Measurements from ENCODE around the gene CNST.
"Not testable (repeated sequence)": the region's sequence is repeated elsewhere in the genome, so short reads cannot be mapped to it uniquely, and the experiment has no call there.

The CNST gene

GRCh38 chr1:246587032-246587431 lies 20.8 kb downstream of the CNST start:
- H3K9me3 ChIP-seq (ENCODE audit: insufficient read depth, low read length), result no peaks in the 10 kb centered on the region
- DNase-seq (ENCODE audit: low read depth, low spot score), result no peak
- no peak for TF ChIP-seq SUZ12 (IDR thresholded peaks at IDR 0.05; ENCODE audit: extremely low read depth, insufficient read depth, insufficient read length)
- TF ChIP-seq ZNF274 (IDR thresholded peaks at IDR 0.05; ENCODE audit: low read depth, low read length), result no peak
- H3K4me1 ChIP-seq (ENCODE audit: insufficient read depth, insufficient read length), result no peaks in the 10 kb centered on the region
- H3K9ac ChIP-seq (ENCODE audit: insufficient read length, low read depth), result no peak overlapping the region
- no peak overlapping the region for H3K4me3 ChIP-seq (ENCODE audit: insufficient read length, low read depth)
- no peaks in the 10 kb centered on the region for H3K27me3 ChIP-seq (ENCODE audit: insufficient read depth, insufficient read length)
- H3K36me3 ChIP-seq (ENCODE audit: insufficient read depth, insufficient read length, low read length), result peaks cover 12% of the 10 kb centered on the region

- TF ChIP-seq YY1 (IDR thresholded peaks at IDR 0.05; ENCODE audit: insufficient read depth, insufficient read length) (no peak), SUZ12 (IDR thresholded peaks at IDR 0.05; ENCODE audit: extremely low read depth, insufficient read depth, insufficient read length) (no peak), ZNF274 (IDR thresholded peaks at IDR 0.05; ENCODE audit: low read depth, low read length) (no peak)
- Histone ChIP-seq H3K9ac (ENCODE audit: insufficient read length, low read depth) (no peak overlapping the region), H3K36me3 (ENCODE audit: insufficient read depth, insufficient read length, low read length) (peaks cover 18% of the 10 kb centered on the region), H3K27me3 (ENCODE audit: insufficient read depth, insufficient read length) (no peaks in the 10 kb centered on the region), H3K4me3 (ENCODE audit: insufficient read length, low read depth) (no peak overlapping the region), H3K9me3 (ENCODE audit: insufficient read depth, low read length) (no peaks in the 10 kb centered on the region), H3K4me1 (ENCODE audit: insufficient read depth, insufficient read length) (no peaks in the 10 kb centered on the region)
- no peak for DNase-seq (ENCODE audit: low read depth, low spot score)
Measured at GRCh38 chr1:246587606-246588005, 21.4 kb downstream of the CNST start.

DNA sequence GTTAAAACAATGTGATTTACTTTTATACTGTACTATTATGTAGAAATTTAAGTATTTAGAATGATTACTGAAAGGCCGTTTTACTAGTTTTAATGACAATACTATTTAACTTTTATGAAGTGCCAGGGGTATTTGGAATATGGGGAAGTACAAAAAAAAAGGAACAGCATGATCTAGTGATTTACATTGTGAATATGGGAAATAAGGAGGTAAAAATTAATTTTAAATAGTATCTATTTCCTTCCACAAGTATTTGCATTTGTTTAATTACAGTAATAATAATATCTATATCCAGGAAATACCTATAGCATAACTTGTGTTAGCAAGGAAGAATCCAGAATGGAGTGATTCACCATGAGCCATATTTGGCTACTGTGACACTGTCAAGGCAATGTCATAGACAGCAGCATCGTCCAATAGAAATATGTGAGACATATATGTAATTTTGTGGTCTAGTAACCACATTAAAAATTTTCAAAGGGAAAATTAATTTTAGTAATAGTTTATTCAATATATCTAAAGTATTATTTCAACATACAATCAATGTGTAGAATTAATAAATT lies 22.0 kb downstream of the CNST start:
- Histone ChIP-seq H3K4me3 (ENCODE audit: insufficient read length, low read depth) (no peak overlapping the region), H3K9ac (ENCODE audit: insufficient read length, low read depth) (no peak overlapping the region), H3K4me1 (ENCODE audit: insufficient read depth, insufficient read length) (no peaks in the 10 kb centered on the region), H3K27me3 (ENCODE audit: insufficient read depth, insufficient read length) (no peaks in the 10 kb centered on the region), H3K9me3 (ENCODE audit: insufficient read depth, low read length) (no peaks in the 10 kb centered on the region), H3K36me3 (ENCODE audit: insufficient read depth, insufficient read length, low read length) (peaks cover 22% of the 10 kb centered on the region)
- no peak for DNase-seq (ENCODE audit: low read depth, low spot score)
- TF ChIP-seq YY1 (IDR thresholded peaks at IDR 0.05; ENCODE audit: insufficient read depth, insufficient read length) (no peak), SUZ12 (IDR thresholded peaks at IDR 0.05; ENCODE audit: extremely low read depth, insufficient read depth, insufficient read length) (no peak), ZNF274 (IDR thresholded peaks at IDR 0.05; ENCODE audit: low read depth, low read length) (no peak)

DNA sequence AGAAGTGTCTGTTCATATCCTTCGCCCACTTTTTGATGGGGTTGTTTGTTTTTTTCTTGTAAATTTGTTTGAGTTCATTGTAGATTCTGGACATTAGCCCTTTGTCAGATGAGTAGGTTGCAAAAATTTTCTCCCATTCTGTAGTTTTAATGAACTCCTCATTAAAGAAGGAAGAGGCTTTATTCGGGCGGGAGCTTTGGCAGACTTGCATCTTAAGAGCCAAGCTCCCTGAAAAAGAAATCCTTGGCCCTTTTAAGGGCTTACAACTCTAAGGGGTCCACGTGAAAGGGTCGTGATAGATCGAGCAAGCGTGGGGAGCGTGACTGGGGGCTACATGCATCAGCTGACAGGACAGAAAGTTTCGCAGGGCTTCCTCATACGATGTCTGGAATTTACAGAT lies 23.7 kb downstream of the CNST start:
- not testable (repeated sequence) for H3K4me1 ChIP-seq (ENCODE audit: insufficient read depth, insufficient read length); H3K9me3 ChIP-seq (ENCODE audit: insufficient read depth, low read length); H3K4me3 ChIP-seq (ENCODE audit: insufficient read length, low read depth); DNase-seq (ENCODE audit: low read depth, low spot score); H3K27me3 ChIP-seq (ENCODE audit: insufficient read depth, insufficient read length); H3K9ac ChIP-seq (ENCODE audit: insufficient read length, low read depth)
- peaks cover 28% of the 10 kb centered on the region for H3K36me3 ChIP-seq (ENCODE audit: insufficient read depth, insufficient read length, low read length)

GRCh38 chr1:246591047-246591446 lies 24.8 kb downstream of the CNST start:
- Histone ChIP-seq H3K36me3 (ENCODE audit: insufficient read depth, insufficient read length, low read length) (peaks cover 32% of the 10 kb centered on the region), H3K4me1 (ENCODE audit: insufficient read depth, insufficient read length) (no peaks in the 10 kb centered on the region), H3K27me3 (ENCODE audit: insufficient read depth, insufficient read length) (no peaks in the 10 kb centered on the region), H3K9ac (ENCODE audit: insufficient read length, low read depth) (no peak overlapping the region), H3K4me3 (ENCODE audit: insufficient read length, low read depth) (no peak overlapping the region), H3K9me3 (ENCODE audit: insufficient read depth, low read length) (no peaks in the 10 kb centered on the region)
- TF ChIP-seq SUZ12 (IDR thresholded peaks at IDR 0.05; ENCODE audit: extremely low read depth, insufficient read depth, insufficient read length) (no peak), YY1 (IDR thresholded peaks at IDR 0.05; ENCODE audit: insufficient read depth, insufficient read length) (no peak), ZNF274 (IDR thresholded peaks at IDR 0.05; ENCODE audit: low read depth, low read length) (no peak)
- DNase-seq (ENCODE audit: low read depth, low spot score), result no peak

GRCh38 chr1:246591504-246591903 lies 25.2 kb downstream of the CNST start:
- Histone ChIP-seq H3K4me1 (ENCODE audit: insufficient read depth, insufficient read length) (no peaks in the 10 kb centered on the region), H3K36me3 (ENCODE audit: insufficient read depth, insufficient read length, low read length) (peaks cover 32% of the 10 kb centered on the region), H3K9ac (ENCODE audit: insufficient read length, low read depth) (no peak overlapping the region), H3K4me3 (ENCODE audit: insufficient read length, low read depth) (no peak overlapping the region), H3K9me3 (ENCODE audit: insufficient read depth, low read length) (no peaks in the 10 kb centered on the region), H3K27me3 (ENCODE audit: insufficient read depth, insufficient read length) (no peaks in the 10 kb centered on the region)
- TF ChIP-seq SUZ12 (IDR thresholded peaks at IDR 0.05; ENCODE audit: extremely low read depth, insufficient read depth, insufficient read length) (no peak), YY1 (IDR thresholded peaks at IDR 0.05; ENCODE audit: insufficient read depth, insufficient read length) (no peak), ZNF274 (IDR thresholded peaks at IDR 0.05; ENCODE audit: low read depth, low read length) (no peak)
- no peak for DNase-seq (ENCODE audit: low read depth, low spot score)

DNA sequence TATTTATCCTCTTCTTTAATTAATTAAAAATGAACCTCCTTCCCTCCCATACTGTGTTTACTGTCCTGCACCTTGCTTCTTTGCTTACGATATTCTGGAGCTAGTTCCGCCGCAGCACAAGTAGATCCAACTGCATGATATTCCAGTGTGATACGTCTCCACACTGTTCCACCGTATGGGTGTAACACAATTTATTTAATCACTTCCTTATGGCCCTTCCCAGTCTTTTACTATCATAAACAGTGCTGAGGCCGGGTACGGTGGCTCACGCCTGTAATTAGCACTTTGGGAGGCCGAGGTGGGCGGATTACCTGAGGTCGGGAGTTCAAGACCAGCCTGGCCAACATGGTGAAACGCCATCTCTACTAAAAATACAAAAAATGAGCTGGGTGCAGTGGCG lies 25.7 kb downstream of the CNST start:
- no peak for TF ChIP-seq YY1 (IDR thresholded peaks at IDR 0.05; ENCODE audit: insufficient read depth, insufficient read length)
- TF ChIP-seq ZNF274 (IDR thresholded peaks at IDR 0.05; ENCODE audit: low read depth, low read length), result no peak
- no peak for TF ChIP-seq SUZ12 (IDR thresholded peaks at IDR 0.05; ENCODE audit: extremely low read depth, insufficient read depth, insufficient read length)

GRCh38 chr1:246592695-246593094 lies 26.4 kb downstream of the CNST start:
- Histone ChIP-seq H3K9me3 (ENCODE audit: insufficient read depth, low read length) (no peaks in the 10 kb centered on the region), H3K36me3 (ENCODE audit: insufficient read depth, insufficient read length, low read length) (peaks cover 32% of the 10 kb centered on the region), H3K4me1 (ENCODE audit: insufficient read depth, insufficient read length) (no peaks in the 10 kb centered on the region), H3K9ac (ENCODE audit: insufficient read length, low read depth) (no peak overlapping the region), H3K27me3 (ENCODE audit: insufficient read depth, insufficient read length) (no peaks in the 10 kb centered on the region), H3K4me3 (ENCODE audit: insufficient read length, low read depth) (no peak overlapping the region)
- no peak for DNase-seq (ENCODE audit: low read depth, low spot score)
- no peak for TF ChIP-seq YY1 (IDR thresholded peaks at IDR 0.05; ENCODE audit: insufficient read depth, insufficient read length)
- no peak for TF ChIP-seq ZNF274 (IDR thresholded peaks at IDR 0.05; ENCODE audit: low read depth, low read length)
- no peak for TF ChIP-seq SUZ12 (IDR thresholded peaks at IDR 0.05; ENCODE audit: extremely low read depth, insufficient read depth, insufficient read length)

More for the DNA sequence above, 25.7 kb downstream of the CNST start:
- H3K9me3 ChIP-seq (ENCODE audit: insufficient read depth, low read length), result no peaks in the 10 kb centered on the region
- H3K9ac ChIP-seq (ENCODE audit: insufficient read length, low read depth), result no peak overlapping the region
- H3K4me1 ChIP-seq (ENCODE audit: insufficient read depth, insufficient read length), result no peaks in the 10 kb centered on the region
- H3K27me3 ChIP-seq (ENCODE audit: insufficient read depth, insufficient read length), result no peaks in the 10 kb centered on the region
- H3K36me3 ChIP-seq (ENCODE audit: insufficient read depth, insufficient read length, low read length), result peaks cover 32% of the 10 kb centered on the region
- no peak overlapping the region for H3K4me3 ChIP-seq (ENCODE audit: insufficient read length, low read depth)
- no peak for DNase-seq (ENCODE audit: low read depth, low spot score)

Data from NT2/D1 (cell line).